NCI-H1105 treated with DMSO at 0.1 percent for 48 hours (cell line): Measurements from ENCODE around the gene CHD2.
"Not testable (repeated sequence)": the region's sequence is repeated elsewhere in the genome, so short reads cannot be mapped to it uniquely, and the experiment has no call there.

Experiments
- DNase-seq: peaks from one replicate; lab custom pipeline; 2025; lab: John Stamatoyannopoulos, UW

The CHD2 gene

DNA sequence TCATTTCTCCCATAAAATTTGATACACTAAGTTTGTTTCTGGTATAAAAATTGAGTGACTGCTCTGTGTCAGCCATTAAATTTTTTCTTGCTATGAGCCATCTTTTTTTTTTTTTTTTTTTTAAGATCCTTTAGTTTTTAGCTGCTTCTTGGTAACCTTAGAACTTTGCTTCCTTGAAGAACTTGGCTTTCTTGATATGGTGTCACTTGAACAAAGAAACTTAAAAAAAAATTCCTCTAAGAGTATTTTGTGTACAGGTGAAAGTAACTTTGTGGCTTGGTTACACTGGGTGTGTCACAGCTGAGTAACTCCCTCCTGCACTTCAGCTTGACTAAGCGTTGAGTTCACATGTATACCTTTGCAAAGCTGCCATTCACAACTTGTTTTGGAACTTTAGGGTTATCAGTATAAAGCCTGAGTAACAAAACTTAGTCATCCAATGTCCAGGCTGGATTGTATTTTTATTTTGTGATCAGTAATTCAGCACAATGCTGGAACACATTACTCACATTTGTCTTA lies 6.5 kb downstream of the CHD2 start:
- DNase-seq: no peak

DNA sequence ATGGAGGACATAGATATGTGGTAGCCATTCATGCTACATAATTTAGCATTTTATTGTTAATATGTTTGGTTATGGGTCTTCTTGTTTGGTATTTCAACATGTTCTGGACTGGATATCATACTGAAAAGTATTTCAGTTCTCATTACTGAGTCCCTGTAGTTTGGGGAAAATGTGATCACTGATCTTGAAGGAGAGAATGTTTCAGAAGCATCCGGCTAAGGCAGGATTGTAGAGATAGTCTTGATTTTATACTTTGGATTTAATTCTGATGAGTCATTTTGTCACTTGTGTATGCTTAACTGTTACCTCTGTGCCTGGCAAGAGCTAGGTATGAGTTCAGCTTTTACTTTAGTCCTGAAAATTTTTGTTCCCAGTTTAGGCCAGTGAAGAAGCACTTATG lies 7.1 kb downstream of the CHD2 start:
- DNase-seq: no peak

DNA sequence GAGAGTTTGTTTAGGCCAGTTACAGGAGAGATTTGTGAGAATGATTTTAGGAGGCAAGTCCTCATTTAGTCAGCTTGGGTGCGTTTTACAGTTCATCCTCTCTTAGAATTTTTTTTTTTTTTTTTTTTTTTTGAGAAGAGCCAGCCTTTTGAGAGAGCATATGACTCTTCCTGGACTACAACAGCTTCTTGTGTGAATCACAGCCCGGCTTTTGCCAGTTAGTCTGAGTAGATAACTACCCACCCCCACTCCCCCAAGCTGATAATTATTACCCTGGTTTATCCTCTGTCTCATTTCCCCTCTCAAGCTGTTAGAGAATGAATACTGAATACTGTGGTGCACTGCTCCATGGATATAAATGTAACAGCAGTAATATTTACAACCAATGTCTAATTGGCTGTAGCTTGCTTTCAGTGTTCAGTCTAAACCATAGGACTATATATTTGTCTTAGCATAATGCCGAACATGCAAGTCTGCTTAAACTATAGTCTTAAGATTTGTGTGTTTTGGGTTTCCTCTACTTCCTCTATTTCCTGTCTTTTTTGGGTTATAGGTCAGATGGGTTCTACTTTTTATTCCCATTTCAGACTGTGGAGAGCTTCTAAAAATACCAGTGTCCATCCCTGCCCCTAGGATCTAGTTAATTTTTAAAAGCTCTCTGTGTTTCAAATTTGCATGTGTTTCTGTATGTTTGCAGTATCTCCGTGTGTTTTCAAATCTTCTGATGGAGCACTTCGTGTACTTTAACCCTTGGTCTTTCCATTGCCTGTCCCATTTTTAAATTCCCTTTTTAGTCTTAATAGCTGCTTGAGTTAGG lies 8.0 kb downstream of the CHD2 start:
- no peak for DNase-seq

GRCh38 chr15:92908713-92909057 lies 8.6 kb downstream of the CHD2 start:
- no peak for DNase-seq

DNA sequence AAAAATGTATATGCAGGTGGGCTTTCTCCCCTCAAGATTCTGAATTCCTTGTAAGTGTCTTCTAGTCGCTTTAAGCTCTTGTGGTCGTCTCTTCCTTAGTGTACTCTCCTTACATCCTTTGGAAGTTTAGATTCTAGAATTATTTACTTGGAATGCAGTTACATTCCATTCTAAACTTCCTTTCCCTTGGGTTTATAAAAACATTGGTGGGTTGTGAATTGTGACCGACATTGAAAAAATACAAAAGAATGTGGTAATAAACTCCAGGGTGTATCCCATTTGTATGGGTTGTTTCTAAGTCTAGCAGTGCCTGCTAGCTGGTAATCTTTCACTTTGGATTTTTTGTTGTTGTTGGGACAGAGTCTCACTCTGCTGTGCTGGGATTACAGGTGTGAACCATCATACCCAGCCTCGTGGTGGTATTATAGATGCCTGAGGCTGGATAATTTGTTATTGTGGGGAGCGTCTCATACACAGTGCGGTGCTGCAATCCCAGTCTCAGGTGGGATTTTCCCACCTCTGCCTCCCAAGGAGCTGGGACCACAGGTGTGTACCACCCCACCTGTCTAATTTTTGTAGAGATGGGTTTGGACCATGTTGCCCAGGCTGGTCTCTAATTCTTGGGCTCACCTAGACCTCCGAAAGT lies 9.1 kb downstream of the CHD2 start:
- DNase-seq: no peak

- DNase-seq: no peak
These were observed 10.3 kb downstream of the CHD2 start for GRCh38 chr15:92910451-92910850.

DNA sequence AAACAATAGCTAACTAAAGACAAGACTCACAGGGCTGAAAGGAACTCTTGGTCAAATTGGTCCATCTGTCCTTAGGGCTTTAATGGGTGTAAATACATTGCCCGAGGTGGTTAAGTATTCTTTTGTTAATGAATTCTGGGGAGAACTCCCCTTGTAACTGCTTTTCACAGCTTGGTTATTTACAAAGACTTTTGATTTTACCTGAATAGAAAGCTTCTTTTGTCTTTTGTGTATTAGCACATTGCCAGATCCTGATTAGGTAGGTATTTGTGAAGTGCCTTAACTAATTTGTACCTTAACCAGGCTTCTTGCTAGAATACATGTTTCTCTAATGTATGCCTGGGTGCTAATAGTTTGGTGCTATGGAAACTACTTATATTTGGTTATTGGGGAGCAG lies 14.0 kb downstream of the CHD2 start:
- no peak for DNase-seq

- DNase-seq: no peak
These were observed 14.7 kb downstream of the CHD2 start for GRCh38 chr15:92914768-92915221.

GRCh38 chr15:92915766-92916435 lies 15.8 kb downstream of the CHD2 start:
- DNase-seq: no peak

DNA sequence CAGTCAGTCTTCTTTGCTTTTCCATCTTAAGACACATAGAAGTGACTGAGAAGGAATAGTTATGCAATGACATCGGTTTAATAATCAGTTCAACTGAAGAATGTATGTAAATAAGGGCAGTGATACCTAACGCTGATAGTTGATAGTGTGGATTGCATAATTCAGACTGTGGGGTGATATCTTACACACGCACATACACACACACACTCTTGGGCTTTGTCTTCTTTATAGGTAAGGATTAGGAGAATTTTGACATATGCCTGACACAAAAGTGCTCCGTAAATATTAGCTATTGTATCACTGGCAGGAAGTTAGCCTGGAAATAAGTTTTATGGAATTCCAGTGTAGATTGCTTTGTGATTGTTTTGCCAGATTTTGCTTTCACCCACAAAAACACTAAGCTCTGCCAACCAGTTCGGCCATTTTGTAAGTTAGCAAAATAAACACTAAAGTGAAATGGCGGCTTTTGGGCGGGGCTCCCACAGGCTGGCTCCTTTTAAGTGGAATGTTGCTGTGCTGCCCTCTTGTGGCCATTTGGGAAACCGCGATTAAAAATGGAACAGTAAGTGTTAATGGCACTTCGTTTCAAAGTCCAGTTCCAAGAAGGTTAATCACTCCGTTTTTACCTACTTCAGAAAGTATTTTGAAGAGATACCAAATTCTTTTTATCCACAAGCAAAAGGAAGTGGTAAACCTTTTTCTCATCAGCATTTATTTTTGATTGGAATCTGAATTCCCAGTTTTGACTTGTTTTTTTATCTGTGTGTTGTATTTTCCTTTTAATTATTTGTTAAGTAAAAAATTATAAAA lies 17.7 kb downstream of the CHD2 start:
- DNase-seq: peak; percentile 87

- DNase-seq: not testable (repeated sequence)
These were observed 18.8 kb downstream of the CHD2 start for GRCh38 chr15:92918881-92919280.

- no peak for DNase-seq
These were observed 20.6 kb downstream of the CHD2 start for GRCh38 chr15:92920595-92921161.

GRCh38 chr15:92921215-92922131 lies 21.3 kb downstream of the CHD2 start:
- DNase-seq: no peak

DNA sequence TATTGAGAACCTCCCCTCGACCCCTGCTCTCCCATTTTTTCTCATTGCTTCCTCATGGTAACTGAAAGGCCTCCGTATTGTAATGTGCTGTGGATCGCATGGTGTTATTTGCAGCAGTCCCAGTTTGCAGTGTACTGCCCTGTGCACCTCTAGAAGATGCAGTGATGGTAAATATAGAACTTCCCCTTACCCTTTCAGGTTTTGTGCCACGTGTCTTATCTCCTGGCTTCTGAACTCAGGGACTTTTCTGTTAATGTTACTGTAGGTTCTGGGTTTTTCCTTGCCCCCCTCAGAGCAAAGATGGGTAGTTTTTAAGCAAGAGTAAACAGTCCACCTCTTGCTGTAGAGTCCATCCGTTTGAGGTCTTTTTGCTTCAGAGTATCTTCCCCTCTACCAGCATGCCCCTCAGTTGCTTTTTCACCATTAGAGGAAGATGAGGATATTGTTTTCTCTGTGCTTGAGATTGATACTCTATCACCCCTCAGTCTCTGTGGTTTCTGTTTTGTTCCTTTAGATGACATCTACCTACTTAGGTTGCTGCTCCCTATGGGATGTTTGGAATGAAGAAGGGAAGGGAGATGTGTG lies 22.4 kb downstream of the CHD2 start:
- DNase-seq: no peak

GRCh38 chr15:92924216-92924615 lies 24.1 kb downstream of the CHD2 start:
- no peak for DNase-seq

DNA sequence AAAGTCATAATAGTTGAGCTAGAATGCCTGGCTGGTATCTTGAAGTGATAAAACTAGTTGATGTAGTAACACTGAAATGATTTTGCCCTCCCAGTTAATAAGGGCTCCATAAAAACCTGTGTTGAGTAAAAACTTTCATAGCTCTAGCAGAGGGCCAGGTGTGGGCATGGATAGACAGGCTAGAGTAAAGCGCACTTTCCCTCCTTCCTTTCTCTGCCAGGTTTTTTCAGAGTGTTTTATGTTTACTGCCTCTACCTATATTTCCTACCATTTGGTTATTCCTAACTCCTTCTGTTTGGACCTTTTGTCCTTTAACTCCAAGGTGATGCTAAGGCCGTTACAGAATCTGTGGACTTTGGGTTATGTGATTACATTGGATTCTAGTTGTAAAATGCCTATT lies 25.3 kb downstream of the CHD2 start:
- DNase-seq: no peak

GRCh38 chr15:92928225-92928750 lies 28.2 kb downstream of the CHD2 start:
- DNase-seq: no peak

GRCh38 chr15:92929002-92929401 lies 28.9 kb downstream of the CHD2 start:
- DNase-seq: no peak

DNA sequence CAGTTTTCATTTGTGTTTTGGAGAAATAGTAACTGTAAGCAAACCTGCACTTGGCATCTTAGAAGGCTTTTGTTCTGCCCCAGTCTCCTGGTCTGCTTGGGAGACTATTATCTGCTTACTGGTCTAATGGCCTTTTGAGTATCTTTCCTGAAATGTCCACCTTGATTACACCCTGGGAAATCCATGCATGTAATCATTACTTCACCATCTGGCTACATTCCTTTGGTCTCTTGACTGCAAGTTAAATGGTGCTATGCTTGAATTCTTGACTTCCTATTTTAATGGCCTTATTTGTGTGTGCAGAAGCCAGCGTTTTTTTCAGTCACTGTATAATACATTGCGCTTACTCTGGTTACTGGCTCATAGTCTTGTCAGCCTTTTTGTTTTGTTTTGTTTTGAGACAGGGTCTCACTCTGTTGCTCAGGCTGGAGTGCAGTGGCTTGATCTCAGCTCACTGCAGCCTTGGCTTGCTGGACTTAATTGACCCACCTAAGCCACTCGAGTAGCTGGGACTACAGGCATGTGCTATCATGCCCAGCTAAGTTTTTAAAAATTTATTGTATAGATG lies 30.0 kb downstream of the CHD2 start:
- no peak for DNase-seq

- no peak for DNase-seq
These were observed 30.7 kb downstream of the CHD2 start for GRCh38 chr15:92930776-92931175.
